ENCODE results near the gene ANTXR1. TPM values are rescaled to one million over a fixed set of nuclear protein-coding genes. Genes with fewer than 3 reads are reported as not detected.

Gene ANTXR1
- total and polyA plus RNA-seq, 2 donors (not counting 3 experiments of a cell fraction or from before 2014, with no cell fraction given) = 4.2 to 17.3 TPM

- FAIRE-seq (no peak), DNase-seq (ENCODE audit: low read depth, low spot score) (no peak)
- Histone ChIP-seq H4K20me1 (replicated peaks; ENCODE audit: control insufficient read depth, extremely low read depth, insufficient read depth, low read length) (no peaks in the 10 kb centered on the region), H3K9me3 (replicated peaks; ENCODE audit: control insufficient read depth, insufficient read depth, low read length) (no peaks in the 10 kb centered on the region), H3K4me3 (replicated peaks in 1 of 3; ENCODE audit: insufficient read depth in 1 of 3, low read depth in 1 of 3, low read length in 3 of 3) (no peak overlapping the region), H3K27ac (ENCODE audit: insufficient read depth, low read depth, low read length) (no peak overlapping the region), H3K9me1 (replicated peaks; ENCODE audit: control insufficient read depth, extremely low read depth, insufficient read depth, low read length) (no peaks in the 10 kb centered on the region), H2AFZ (ENCODE audit: low read depth, low read length) (no peak overlapping the region), H3K79me2 (ENCODE audit: control insufficient read depth, insufficient read depth, low read length) (no peaks in the 10 kb centered on the region), H3K4me1 (ENCODE audit: control insufficient read depth, extremely low read depth, insufficient read depth, low read length) (peaks cover 16% of the 10 kb centered on the region), H3K27me3 (ENCODE audit: control insufficient read depth in 2 of 2, insufficient read depth in 2 of 2, low read length in 2 of 2) (no peaks in the 10 kb centered on the region), H3K4me2 (ENCODE audit: insufficient read depth, low read length) (no peak overlapping the region), H3K9ac (replicated peaks; ENCODE audit: extremely low read depth, insufficient read depth, low read length) (no peak overlapping the region), H3K36me3 (ENCODE audit: control insufficient read depth in 2 of 2, extremely low read depth in 1 of 2, insufficient read depth in 2 of 2, low read length in 2 of 2) (no peaks in the 10 kb centered on the region)
- intact Hi-C loops (cut with micrococcal nuclease) (no loop called here), dilution Hi-C loops (cut with MboI; ENCODE audit: extremely low pct_ligation_motif_present, low sequenced_read_pairs) (no loop called here)
- ChIA-PET POLR2A (no interaction called here), CTCF (interaction anchor here (1.1 to 4.3 kb wide), 2 partner anchors 19 to 275 kb away, joined by 5 to 22 read pairs; no protein-coding TSS in a partner anchor)
- TF ChIP-seq POLR2AphosphoS5 (IDR thresholded peaks at IDR 0.05; ENCODE audit: insufficient read depth, low read depth, low read length) = no peak
- BruUV-seq (replicated peaks) = no TSS peak
Measured at GRCh38 chr2:69031466-69031865, 18.5 kb downstream of the ANTXR1 start.

GRCh38 chr2:69032336-69032735 is 19.4 kb downstream of the ANTXR1 start:
- Histone ChIP-seq H3K9ac (replicated peaks; ENCODE audit: extremely low read depth, insufficient read depth, low read length) (no peak overlapping the region), H2AFZ (ENCODE audit: low read depth, low read length) (peak overlapping the region; percentile 1), H3K4me3 (replicated peaks in 1 of 3; ENCODE audit: insufficient read depth in 1 of 3, low read depth in 1 of 3, low read length in 3 of 3) (no peak overlapping the region), H3K9me3 (replicated peaks; ENCODE audit: control insufficient read depth, insufficient read depth, low read length) (no peaks in the 10 kb centered on the region), H3K4me1 (ENCODE audit: control insufficient read depth, extremely low read depth, insufficient read depth, low read length) (peaks cover 16% of the 10 kb centered on the region), H3K27ac (ENCODE audit: insufficient read depth, low read depth, low read length) (no peak overlapping the region), H4K20me1 (replicated peaks; ENCODE audit: control insufficient read depth, extremely low read depth, insufficient read depth, low read length) (no peaks in the 10 kb centered on the region), H3K79me2 (ENCODE audit: control insufficient read depth, insufficient read depth, low read length) (no peaks in the 10 kb centered on the region), H3K27me3 (ENCODE audit: control insufficient read depth in 2 of 2, insufficient read depth in 2 of 2, low read length in 2 of 2) (no peaks in the 10 kb centered on the region), H3K9me1 (replicated peaks; ENCODE audit: control insufficient read depth, extremely low read depth, insufficient read depth, low read length) (no peaks in the 10 kb centered on the region), H3K36me3 (ENCODE audit: control insufficient read depth in 2 of 2, extremely low read depth in 1 of 2, insufficient read depth in 2 of 2, low read length in 2 of 2) (no peaks in the 10 kb centered on the region), H3K4me2 (ENCODE audit: insufficient read depth, low read length) (no peak overlapping the region)
- CTCF ChIA-PET = interaction anchor here (1.1 to 4.3 kb wide), 2 partner anchors 18 to 274 kb away, joined by 4 to 22 read pairs; no protein-coding TSS in a partner anchor
- FAIRE-seq (no peak), DNase-seq (ENCODE audit: low read depth, low spot score) (peak; percentile 43)
- POLR2A ChIA-PET = no interaction called here
- dilution Hi-C loops (cut with MboI; ENCODE audit: extremely low pct_ligation_motif_present, low sequenced_read_pairs) = no loop called here
- BruUV-seq (replicated peaks) = no TSS peak
- TF ChIP-seq GATA2 (IDR thresholded peaks at IDR 0.05; ENCODE audit: insufficient read depth, insufficient read length, low read depth, low read length) = peak; percentile 32
- TF ChIP-seq CTCF (IDR thresholded peaks at IDR 0.05; ENCODE audit: extremely low read depth in 1 of 2, insufficient read depth in 1 of 2, low read depth in 1 of 2, low read length in 2 of 2) = no peak
- TF ChIP-seq FOS (IDR thresholded peaks at IDR 0.05; ENCODE audit: borderline replicate concordance, insufficient read depth, low read length) = peak; percentile 25
- TF ChIP-seq EZH2 (IDR thresholded peaks at IDR 0.05; ENCODE audit: borderline replicate concordance, low read depth, low read length, severe bottlenecking) = no peak
- peak; percentile 44 for TF ChIP-seq JUN (IDR thresholded peaks at IDR 0.05; ENCODE audit: borderline replicate concordance, insufficient read depth, insufficient read length, low read depth)
- intact Hi-C loops (cut with micrococcal nuclease) = loop anchor here (1.0 kb wide), 1 partner anchor 131 kb away; no protein-coding TSS in a partner anchor
